ENCODE results near the gene TIAL1. TPM values are rescaled to one million over a fixed set of nuclear protein-coding genes. Genes with fewer than 3 reads are reported as not detected.

TIAL1 gene
- total and polyA plus RNA-seq, 2 of the 13 experiments (the other 11 are each of a cell fraction or from before 2014, with no cell fraction given): 31.5 to 148 TPM

DNA sequence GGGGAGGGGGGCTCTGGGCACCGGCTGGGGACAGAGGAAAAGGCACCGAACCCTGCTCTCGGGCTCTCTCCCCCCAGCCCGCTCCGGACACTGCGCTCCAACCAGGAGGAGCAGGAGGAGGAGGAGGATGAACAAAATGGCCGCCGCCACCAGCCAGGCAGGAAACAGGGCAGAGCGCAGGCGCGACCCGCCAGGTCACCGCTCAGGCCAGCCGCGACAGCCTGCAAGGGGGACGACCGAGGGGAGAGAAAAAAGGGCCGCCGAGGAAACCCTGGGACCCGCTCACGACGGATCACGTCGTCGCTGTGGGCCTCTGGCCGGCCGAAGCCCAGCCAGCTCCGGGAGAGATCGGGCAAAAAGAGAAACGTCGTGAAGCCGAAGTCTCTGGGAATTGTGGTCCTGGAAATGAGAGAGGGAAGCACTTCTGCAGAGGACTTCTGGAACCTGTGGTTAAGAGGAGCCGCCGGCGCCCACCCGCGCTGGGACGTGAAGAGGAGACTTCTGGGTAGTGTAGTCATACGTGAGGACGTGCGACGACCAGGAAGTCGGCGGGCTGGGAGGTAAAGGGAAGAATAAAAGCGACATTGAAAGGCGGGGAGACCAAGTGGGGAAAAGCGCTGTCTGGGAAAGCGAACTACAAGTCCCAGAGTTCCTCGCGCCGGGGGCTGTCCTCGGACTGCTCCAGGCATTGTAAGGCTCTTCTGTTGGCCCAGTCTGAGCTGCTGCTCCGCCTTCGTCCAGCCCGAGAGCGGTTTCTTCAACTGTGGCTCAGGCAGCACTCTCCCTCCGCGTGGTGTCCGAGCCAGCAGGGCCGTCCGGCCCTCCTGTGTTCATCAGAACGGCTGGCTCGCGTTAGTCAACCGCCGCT, at the start of gene TIAL1 (continued):
- TF ChIP-seq ZNF646 (CRISPR knock-in tag; IDR thresholded peaks at IDR 0.05): no peak
- no peak for TF ChIP-seq ONECUT2 (CRISPR knock-in tag; IDR thresholded peaks at IDR 0.05)
- no peak for TF ChIP-seq ZBTB8A (CRISPR knock-in tag; IDR thresholded peaks at IDR 0.05; ENCODE audit: borderline replicate concordance, low read depth)
- peak; percentile 70 for TF ChIP-seq SALL1 (CRISPR knock-in tag; IDR thresholded peaks at IDR 0.05)
- no peak for TF ChIP-seq TERF1 (CRISPR knock-in tag; IDR thresholded peaks at IDR 0.05)
- no peak for TF ChIP-seq CENPX (CRISPR knock-in tag; IDR thresholded peaks at IDR 0.05)
- no peak; the same call in 1 of the 2 replicates for TF ChIP-seq ARNTL (CRISPR knock-in tag; IDR thresholded peaks at IDR 0.05)
- TF ChIP-seq ZNF124 (CRISPR knock-in tag; IDR thresholded peaks at IDR 0.05): peak; percentile 43; the same call in 1 of the 2 replicates
- TF ChIP-seq, protein P1, sequence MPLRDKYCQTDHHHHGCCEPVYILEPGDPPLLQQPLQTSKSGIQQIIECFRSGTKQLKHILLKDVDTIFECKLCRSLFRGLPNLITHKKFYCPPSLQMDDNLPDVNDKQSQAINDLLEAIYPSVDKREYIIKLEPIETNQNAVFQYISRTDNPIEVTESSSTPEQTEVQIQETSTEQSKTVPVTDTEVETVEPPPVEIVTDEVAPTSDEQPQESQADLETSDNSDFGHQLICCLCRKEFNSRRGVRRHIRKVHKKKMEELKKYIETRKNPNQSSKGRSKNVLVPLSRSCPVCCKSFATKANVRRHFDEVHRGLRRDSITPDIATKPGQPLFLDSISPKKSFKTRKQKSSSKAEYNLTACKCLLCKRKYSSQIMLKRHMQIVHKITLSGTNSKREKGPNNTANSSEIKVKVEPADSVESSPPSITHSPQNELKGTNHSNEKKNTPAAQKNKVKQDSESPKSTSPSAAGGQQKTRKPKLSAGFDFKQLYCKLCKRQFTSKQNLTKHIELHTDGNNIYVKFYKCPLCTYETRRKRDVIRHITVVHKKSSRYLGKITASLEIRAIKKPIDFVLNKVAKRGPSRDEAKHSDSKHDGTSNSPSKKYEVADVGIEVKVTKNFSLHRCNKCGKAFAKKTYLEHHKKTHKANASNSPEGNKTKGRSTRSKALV (CRISPR knock-in tag; IDR thresholded peaks at IDR 0.05): 0 out of 2 replicates have a peak, but pooled peaks have one; percentile 12
- no peak for TF ChIP-seq HOXD1 (CRISPR knock-in tag; IDR thresholded peaks at IDR 0.05)
- TF ChIP-seq DMAP1 (CRISPR knock-in tag; IDR thresholded peaks at IDR 0.05): peak; percentile 91
- TF ChIP-seq KAT2B (IDR thresholded peaks at IDR 0.05; ENCODE audit: borderline replicate concordance, low read depth, low read length): no peak
- no peak for TF ChIP-seq RERE (CRISPR knock-in tag; IDR thresholded peaks at IDR 0.05; ENCODE audit: low read depth)

Data from HepG2 (cell line).